K562 (cell line): Measurements from ENCODE around the gene LYPLA2. TPM values are rescaled to one million over a fixed set of nuclear protein-coding genes. Genes with fewer than 3 reads are reported as not detected.

Experiments used
- CC2D1A ChIP-seq: fragments of 450-650 bp; IDR thresholded peaks from 2 replicates; pipeline ENCODE4 v1.6.1; 2017; ENCODE audit warnings: mild to moderate bottlenecking
- CXXC5 ChIP-seq: fragments of 250-450 bp; sonication (Bioruptor Pico); IDR thresholded peaks from 2 replicates; pipeline ENCODE4 v1.8.0; 2022; ENCODE audit warnings: inconsistent platforms, mild to moderate bottlenecking, moderate library complexity
- E2F1 ChIP-seq: sonication (generic); formaldehyde crosslinking; IDR thresholded peaks from 2 replicates; pipeline ENCODE4 v1.8.1; 2023; ENCODE audit warnings: mild to moderate bottlenecking, missing genetic modification reagents, moderate library complexity
- EGR1 ChIP-seq: fragments of 450-650 bp; conservative IDR thresholded peaks from 2 replicates; pipeline ENCODE4 v1.6.1; 2017; ENCODE audit warnings: mild to moderate bottlenecking
- FIP1L1 ChIP-seq: fragments of 200-400 bp; formaldehyde crosslinking; IDR thresholded peaks from 2 replicates; pipeline ENCODE4 v1.6.1; 2018; ENCODE audit warnings: mild to moderate bottlenecking, low read depth, low read length; ENCODE audit not compliant: poor library complexity, severe bottlenecking
- HDAC2 ChIP-seq: fragments of 450-650 bp; IDR thresholded peaks from 2 replicates; pipeline ENCODE4 v1.6.1; 2016; ENCODE audit warnings: mild to moderate bottlenecking
- IFI16 ChIP-seq: fragments of 250-450 bp; sonication (Bioruptor Pico); IDR thresholded peaks from 2 replicates; pipeline ENCODE4 v2.1.2; 2022; ENCODE audit warnings: mild to moderate bottlenecking, inconsistent platforms
- L3MBTL2 ChIP-seq: fragments of 450-650 bp; IDR thresholded peaks from 2 replicates; pipeline ENCODE4 v1.6.1; 2016; ENCODE audit warnings: mild to moderate bottlenecking, moderate library complexity
- NR4A1 ChIP-seq, 2 experiments: fragments of 250-450 bp in 1 of 2; fragments of 450-650 bp in 1 of 2; sonication (Bioruptor Pico) in 1 of 2; IDR thresholded peaks; 2 replicates each; pipeline versions ENCODE4 v1.4.0 to v1.6.1; 2016 to 2020; ENCODE audit warnings: mild to moderate bottlenecking in 2 of 2, missing compliant biosample characterization in 1 of 2, missing genetic modification characterization in 1 of 2, moderate library complexity in 1 of 2
- SIX5 ChIP-seq, 2 experiments: IDR thresholded peaks; 2 replicates each; pipeline ENCODE4 v1.6.1; 2011; ENCODE audit warnings: low read length in 2 of 2, borderline replicate concordance in 1 of 2, low read depth in 1 of 2, mild to moderate bottlenecking in 1 of 2, moderate library complexity in 1 of 2; ENCODE audit not compliant: insufficient read depth in 1 of 2
- UBTF ChIP-seq, 2 experiments: IDR thresholded peaks; 2 replicates each; pipeline ENCODE4 v1.6.1; 2012; ENCODE audit warnings: improper control_type of control experiment in 2 of 2, low read depth in 2 of 2, low read length in 2 of 2, borderline replicate concordance in 1 of 2
- ZNF133 ChIP-seq: fragments of 250-450 bp; sonication (Bioruptor Pico); IDR thresholded peaks from 2 replicates; pipeline ENCODE4 v1.4.0; 2020; ENCODE audit warnings: mild to moderate bottlenecking
- ZNF354B ChIP-seq: fragments of 250-450 bp; sonication (Bioruptor Pico); IDR thresholded peaks from 2 replicates; pipeline ENCODE4 v1.4.0; 2020
- ZNF639 ChIP-seq, 2 experiments: fragments of 200-800 bp in 1 of 2; sonication (Bioruptor generic) in 1 of 2; sonication (generic) in 1 of 2; formaldehyde crosslinking in 1 of 2; IDR thresholded peaks in 1 of 2; conservative IDR thresholded peaks in 1 of 2; 2 replicates each; pipeline versions ENCODE4 v1.5.0 to v1.6.1; 2016 to 2020; ENCODE audit warnings: missing compliant biosample characterization in 1 of 2, missing genetic modification characterization in 1 of 2, missing genetic modification reagents in 1 of 2
- ZZZ3 ChIP-seq: fragments of 450-650 bp; IDR thresholded peaks from 2 replicates; pipeline ENCODE4 v1.6.1; 2016; ENCODE audit warnings: antibody characterized with exemption, mild to moderate bottlenecking, moderate library complexity
- polyA plus RNA-seq, 8 experiments: library from polyadenylated mRNA; depleted of rRNA in 4 of 8; stranded (reverse) in 5 of 8; unstranded in 3 of 8; fragments of >200 nt; fragmentation: Nextera tagmentation in 2 of 8; fragmentation: Illumina TruSeq in 1 of 8; extraction: Ambion mirVana in 2 of 8; extraction: Trizol in 1 of 8; gene quantifications; 2 replicates each; pipeline versions ENCODE4 v1.2.1 to v1.2.3, GENCODE V29; 2011 to 2014; ENCODE audit warnings: inconsistent platforms in 1 of 8, missing spikeins in 1 of 8
- total RNA-seq, 7 experiments: library from RNA; depleted of rRNA in 6 of 7; stranded (reverse); fragments of >200 nt in 6 of 7; fragmentation: Illumina TruSeq in 2 of 7; extraction: Trizol in 2 of 7; gene quantifications; 2 replicates each; pipeline versions ENCODE4 v1.2.1 to v1.2.3, GENCODE V29; 2011 to 2021; ENCODE audit warnings: low replicate concordance in 1 of 7
- TF ChIP-seq, protein P1 (sequence below): fragments of 200-800 bp; sonication (Bioruptor generic); IDR thresholded peaks from 2 replicates; pipeline ENCODE4 v1.6.1; 2017; ENCODE audit warnings: missing genetic modification characterization, missing compliant biosample characterization
- TF ChIP-seq, protein P2 (sequence below): IDR thresholded peaks from 2 replicates; pipeline ENCODE4 v1.6.1; 2011; ENCODE audit not compliant: insufficient read length; ENCODE audit errors: extremely low read depth

The LYPLA2 gene
- total and polyA plus RNA-seq, 9 of the 15 experiments (the other 6 are each of a cell fraction or from before 2014, with no cell fraction given), result 3.9 to 128 (median 60.1) TPM

DNA sequence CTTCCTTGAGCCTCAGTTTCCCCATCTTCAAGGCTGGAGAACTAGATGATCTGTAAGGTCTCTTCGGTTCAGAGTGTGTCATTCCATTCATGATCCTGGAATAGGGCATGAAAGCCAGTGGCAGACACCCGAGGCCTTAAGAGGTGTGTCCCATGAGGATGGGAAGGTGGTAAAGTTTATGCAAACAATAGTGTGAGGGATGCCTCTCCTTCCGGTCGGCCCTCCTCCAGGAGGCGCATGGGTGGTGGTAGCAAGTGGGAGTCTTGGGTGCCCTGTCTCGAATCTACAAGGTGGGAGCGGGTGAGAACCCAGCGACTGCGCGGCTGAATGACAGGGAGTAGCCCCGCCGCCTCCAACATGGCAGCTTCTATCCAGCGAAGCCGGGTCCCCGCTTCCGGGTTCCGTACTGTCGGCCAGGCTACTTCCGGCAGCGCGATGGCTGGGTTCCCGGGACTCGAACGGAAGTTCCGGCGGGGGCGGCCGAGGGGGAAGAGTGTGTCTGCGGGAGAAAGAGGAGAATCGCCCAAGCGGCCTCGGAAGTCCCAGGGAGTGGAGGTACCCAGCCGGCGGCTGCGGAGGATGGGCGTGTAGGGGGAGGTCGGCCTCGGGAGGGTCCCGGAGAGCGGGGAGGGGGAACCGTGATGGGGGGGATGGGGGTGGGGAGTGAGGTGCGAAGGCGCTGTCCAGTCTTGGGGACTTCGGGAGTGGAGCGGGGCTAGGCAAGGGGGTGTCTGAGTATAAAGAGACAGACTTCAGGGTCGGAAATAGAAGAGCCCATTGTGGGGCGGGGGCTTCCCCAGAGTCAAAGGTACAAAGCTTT is at the start of gene LYPLA2 (continued):
- TF ChIP-seq NR4A1 (CRISPR knock-in tag; IDR thresholded peaks at IDR 0.05), result no peak
- TF ChIP-seq NR4A1 (tag; IDR thresholded peaks at IDR 0.05), result no peak
- TF ChIP-seq L3MBTL2, result peak; percentile 37; the same call in 1 of the 2 replicates
- TF ChIP-seq, protein P1, sequence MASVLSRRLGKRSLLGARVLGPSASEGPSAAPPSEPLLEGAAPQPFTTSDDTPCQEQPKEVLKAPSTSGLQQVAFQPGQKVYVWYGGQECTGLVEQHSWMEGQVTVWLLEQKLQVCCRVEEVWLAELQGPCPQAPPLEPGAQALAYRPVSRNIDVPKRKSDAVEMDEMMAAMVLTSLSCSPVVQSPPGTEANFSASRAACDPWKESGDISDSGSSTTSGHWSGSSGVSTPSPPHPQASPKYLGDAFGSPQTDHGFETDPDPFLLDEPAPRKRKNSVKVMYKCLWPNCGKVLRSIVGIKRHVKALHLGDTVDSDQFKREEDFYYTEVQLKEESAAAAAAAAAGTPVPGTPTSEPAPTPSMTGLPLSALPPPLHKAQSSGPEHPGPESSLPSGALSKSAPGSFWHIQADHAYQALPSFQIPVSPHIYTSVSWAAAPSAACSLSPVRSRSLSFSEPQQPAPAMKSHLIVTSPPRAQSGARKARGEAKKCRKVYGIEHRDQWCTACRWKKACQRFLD (CRISPR knock-in tag), result peak; percentile 91; the same call in 1 of the 2 replicates
- no peak for TF ChIP-seq ZNF354B (CRISPR knock-in tag)
- no peak; the same call in 1 of the 2 replicates for TF ChIP-seq E2F1 (CRISPR knock-in tag)
- TF ChIP-seq ZNF639 (CRISPR knock-in tag; conservative IDR thresholded peaks at IDR 0.05 in 1 of 2, IDR thresholded peaks at IDR 0.05 in 1 of 2), result peak in 1 of 2 experiments; percentile 65; a peak in 1 of 4 replicates
- TF ChIP-seq CC2D1A, result no peak
- TF ChIP-seq UBTF (IDR thresholded peaks at IDR 0.05; ENCODE audit: borderline replicate concordance in 1 of 2, low read depth in 2 of 2, low read length in 2 of 2), result peak; percentile 88 to 91; a peak in 3 of 4 replicates
- TF ChIP-seq IFI16 (CRISPR knock-in tag), result no peak
- TF ChIP-seq CXXC5, result peak; percentile 77
- TF ChIP-seq HDAC2, result peak; percentile 61
- TF ChIP-seq ZNF133 (CRISPR knock-in tag), result no peak
- TF ChIP-seq FIP1L1, result peak; percentile 71
- peak; percentile 95 for TF ChIP-seq EGR1
- TF ChIP-seq, protein P2, sequence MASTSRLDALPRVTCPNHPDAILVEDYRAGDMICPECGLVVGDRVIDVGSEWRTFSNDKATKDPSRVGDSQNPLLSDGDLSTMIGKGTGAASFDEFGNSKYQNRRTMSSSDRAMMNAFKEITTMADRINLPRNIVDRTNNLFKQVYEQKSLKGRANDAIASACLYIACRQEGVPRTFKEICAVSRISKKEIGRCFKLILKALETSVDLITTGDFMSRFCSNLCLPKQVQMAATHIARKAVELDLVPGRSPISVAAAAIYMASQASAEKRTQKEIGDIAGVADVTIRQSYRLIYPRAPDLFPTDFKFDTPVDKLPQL, result no peak
- no peak for TF ChIP-seq ZZZ3
- peak in 1 of 2 experiments; percentile 48; a peak in 1 of 4 replicates for TF ChIP-seq SIX5 (IDR thresholded peaks at IDR 0.05; ENCODE audit: borderline replicate concordance in 1 of 2, insufficient read depth in 1 of 2, low read depth in 1 of 2, low read length in 2 of 2)
